SK-N-MC (cell line): ENCODE results near the gene AIF1L.

Source experiments
- EZH2 ChIP-seq: fragments of 200-600 bp; sonication (generic); IDR thresholded peaks from one replicate; pipeline ENCODE4 v1.6.1; 2017; ENCODE audit warnings: antibody characterized with exemption
- POLR2AphosphoS5 ChIP-seq: IDR thresholded peaks from 2 replicates; pipeline ENCODE4 v1.6.1; 2012; ENCODE audit warnings: mild to moderate bottlenecking, low read depth, low read length, borderline replicate concordance

- TF ChIP-seq POLR2AphosphoS5 (no peak), EZH2 (no peak)
These were observed 7.8 kb downstream of the AIF1L start for GRCh38 chr9:131104016-131104740.
